Measurements from ENCODE around the gene GRIP1.

DNA sequence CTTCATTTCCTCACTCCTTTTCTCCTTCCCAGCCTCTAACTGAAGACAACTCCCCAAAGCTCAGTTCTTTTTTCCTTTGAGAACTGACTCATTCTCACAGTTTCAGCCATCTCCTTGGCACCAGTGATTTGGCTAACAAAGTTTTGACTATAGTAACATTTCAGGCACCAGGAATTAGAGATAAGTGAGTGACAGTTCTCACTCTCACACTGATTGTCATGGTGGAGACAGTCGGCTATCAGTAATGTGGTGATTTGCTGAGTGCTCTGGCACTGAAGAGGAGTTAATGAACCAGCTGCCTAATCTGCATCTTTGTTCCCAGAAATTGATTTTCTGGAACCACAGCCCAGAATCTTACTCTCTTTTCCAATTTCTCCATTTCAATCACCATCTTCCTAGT, 347.1 kb downstream of the GRIP1 start:
- TF ChIP-seq POLR2A (IDR thresholded peaks at IDR 0.05; ENCODE audit: low read depth, low read length) (no peak), CTCF (conservative IDR thresholded peaks at IDR 0.05; ENCODE audit: low read depth, low read length) (no peak)
